ENCODE measurements around the gene ARL15. TPM values are rescaled to one million over a fixed set of nuclear protein-coding genes. Genes with fewer than 3 reads are reported as not detected.

The ARL15 gene
- total RNA-seq, 3 donors from 2014 or later = 29.0 to 65.0 (median 42.9) TPM

GRCh38 chr5:54324651-54325271 lies 14.4 kb upstream of the ARL15 start:
- no peak overlapping the region for H3K27ac ChIP-seq
- no peaks in the 10 kb centered on the region for H3K27me3 ChIP-seq
- no peak overlapping the region for H3K4me3 ChIP-seq
- DNase-seq (ENCODE audit: low spot score in 2 of 2) = no peak
- H3K9me3 ChIP-seq = no peaks in the 10 kb centered on the region
- H3K36me3 ChIP-seq = no peaks in the 10 kb centered on the region
- TF ChIP-seq POLR2A (IDR thresholded peaks at IDR 0.05) (no peak), POLR2AphosphoS5 (IDR thresholded peaks at IDR 0.05) (no peak), CTCF (IDR thresholded peaks at IDR 0.05) (no peak)
- H3K4me1 ChIP-seq = no peaks in the 10 kb centered on the region
- intact Hi-C loops (cut with DNase I; ENCODE audit: low total_unique reads) = no loop called here

GRCh38 chr5:54323495-54323894 lies 13.1 kb upstream of the ARL15 start:
- H3K27me3 ChIP-seq = no peaks in the 10 kb centered on the region
- no peak overlapping the region for H3K27ac ChIP-seq
- intact Hi-C loops (cut with DNase I; ENCODE audit: low total_unique reads) = no loop called here
- H3K4me1 ChIP-seq = no peaks in the 10 kb centered on the region
- H3K9me3 ChIP-seq = no peaks in the 10 kb centered on the region
- DNase-seq (ENCODE audit: low spot score in 2 of 2) = no peak
- no peak overlapping the region for H3K4me3 ChIP-seq
- no peak for TF ChIP-seq POLR2A (IDR thresholded peaks at IDR 0.05)
- no peak for TF ChIP-seq POLR2AphosphoS5 (IDR thresholded peaks at IDR 0.05)
- no peak for TF ChIP-seq CTCF (IDR thresholded peaks at IDR 0.05)
- no peaks in the 10 kb centered on the region for H3K36me3 ChIP-seq

- intact Hi-C loops (cut with DNase I; ENCODE audit: low total_unique reads) = no loop called here
- Histone ChIP-seq H3K27me3 (no peaks in the 10 kb centered on the region), H3K9me3 (no peaks in the 10 kb centered on the region), H3K36me3 (no peaks in the 10 kb centered on the region), H3K27ac (no peak overlapping the region), H3K4me3 (no peak overlapping the region), H3K4me1 (no peaks in the 10 kb centered on the region)
- no peak for DNase-seq (ENCODE audit: low spot score in 2 of 2)
- no peak for TF ChIP-seq POLR2AphosphoS5 (IDR thresholded peaks at IDR 0.05)
- no peak for TF ChIP-seq POLR2A (IDR thresholded peaks at IDR 0.05)
- no peak for TF ChIP-seq CTCF (IDR thresholded peaks at IDR 0.05)
These were observed 9.9 kb upstream of the ARL15 start for GRCh38 chr5:54320256-54320655.

GRCh38 chr5:54317511-54318260 lies 7.3 kb upstream of the ARL15 start:
- Histone ChIP-seq H3K4me3 (no peak overlapping the region), H3K27ac (no peak overlapping the region), H3K36me3 (no peaks in the 10 kb centered on the region), H3K27me3 (no peaks in the 10 kb centered on the region), H3K9me3 (no peaks in the 10 kb centered on the region), H3K4me1 (no peaks in the 10 kb centered on the region)
- DNase-seq (ENCODE audit: low spot score in 2 of 2) = no peak
- TF ChIP-seq CTCF (IDR thresholded peaks at IDR 0.05) = no peak
- no peak for TF ChIP-seq POLR2A (IDR thresholded peaks at IDR 0.05)
- no peak for TF ChIP-seq POLR2AphosphoS5 (IDR thresholded peaks at IDR 0.05)
- intact Hi-C loops (cut with DNase I; ENCODE audit: low total_unique reads) = no loop called here

- no peak overlapping the region for H3K4me3 ChIP-seq
- no peaks in the 10 kb centered on the region for H3K4me1 ChIP-seq
- TF ChIP-seq POLR2A (IDR thresholded peaks at IDR 0.05) = no peak
- no peak for TF ChIP-seq CTCF (IDR thresholded peaks at IDR 0.05)
- TF ChIP-seq POLR2AphosphoS5 (IDR thresholded peaks at IDR 0.05) = no peak
- intact Hi-C loops (cut with DNase I; ENCODE audit: low total_unique reads) = no loop called here
- no peaks in the 10 kb centered on the region for H3K36me3 ChIP-seq
- no peaks in the 10 kb centered on the region for H3K27me3 ChIP-seq
- DNase-seq (ENCODE audit: low spot score in 2 of 2) = no peak
- no peak overlapping the region for H3K27ac ChIP-seq
- H3K9me3 ChIP-seq = no peaks in the 10 kb centered on the region
These were observed 5.6 kb upstream of the ARL15 start for GRCh38 chr5:54315736-54316528.

Measured in breast epithelium (tissue), 4 donors.